K562 (cell line): ENCODE results near the gene PLEKHM2. TPM values are rescaled to one million over a fixed set of nuclear protein-coding genes. Genes with fewer than 3 reads are reported as not detected.

Experiments used
- ATAC-seq: fragments of 200-7000 bp; cut with Tn5 transposase; 3 replicates; pipeline ENCODE4 v1.9.1; 2020; ENCODE audit warnings: moderate library complexity
- BruUV-seq: library from RNA; stranded (reverse); fragments of 400-500 nt; replicated peaks from 2 replicates; lab custom pipeline; 2021; lab: Mats Ljungman, UMichigan
- CTCF ChIA-PET: fragments of 300-600 bp; formaldehyde crosslinking; extraction: SDS; loops from one replicate; lab custom pipeline; 2021; ENCODE audit warnings: low intra/inter-chr PET ratio; lab: Yijun Ruan, JAX
- POLR2A ChIA-PET: fragments of 300-600, 350-650 bp; sonication (Branson Sonifier 250); formaldehyde crosslinking; extraction: SDS; loops from one replicate; lab custom pipeline; 2021; ENCODE audit warnings: antibody characterized with exemption, inconsistent platforms; lab: Yijun Ruan, JAX
- DNase-seq, 4 experiments: peaks; one replicate each; pipeline versions ENCODE4 v3.0.0 to v3.0.0-alpha.2; 2011 to 2018; ENCODE audit warnings: low spot score in 3 of 4, mixed read lengths in 3 of 4; ENCODE audit errors: extremely low read depth in 1 of 4
- FAIRE-seq: peaks from 2 replicates; lab custom pipeline; 2011; peaks lifted over from hg19 to GRCh38; lab: Jason Lieb, UNC
- H2AFZ ChIP-seq: 2 replicates; pipeline ENCODE4 v1.6.0; 2011; ENCODE audit warnings: low read depth, low read length, control low read depth, inconsistent platforms
- H3K27ac ChIP-seq: fragments of 200-600 bp; 3 replicates; pipeline ENCODE4 v1.8.0; 2011; ENCODE audit warnings: low read depth, mild to moderate bottlenecking, control low read depth, inconsistent platforms, low read length, moderate library complexity, mixed read lengths; ENCODE audit errors: extremely low read depth
- H3K27me3 ChIP-seq, 2 experiments: fragments of 300-600 bp in 1 of 2; 2 replicates in 1 of 2; 3 replicates in 1 of 2; pipeline versions ENCODE4 v1.6.0 to v1.8.0; 2011; ENCODE audit warnings: inconsistent platforms in 2 of 2, low read length in 2 of 2, mild to moderate bottlenecking in 1 of 2, mixed read lengths in 1 of 2, moderate library complexity in 1 of 2; ENCODE audit not compliant: control insufficient read depth in 2 of 2, insufficient read depth in 2 of 2
- H3K36me3 ChIP-seq: fragments of 300-600 bp; 3 replicates; pipeline ENCODE4 v1.8.0; 2011; ENCODE audit warnings: mild to moderate bottlenecking, low read length, inconsistent platforms; ENCODE audit not compliant: control insufficient read depth, insufficient read depth
- H3K4me1 ChIP-seq, 2 experiments: fragments of 200-600 bp in 1 of 2; replicated peaks in 1 of 2; 2 replicates in 1 of 2; 3 replicates in 1 of 2; pipeline versions ENCODE4 v1.5.1 to v1.8.0; 2011; ENCODE audit warnings: inconsistent platforms in 2 of 2, low read length in 2 of 2, mild to moderate bottlenecking in 1 of 2, mixed read lengths in 1 of 2, moderate library complexity in 1 of 2; ENCODE audit not compliant: control insufficient read depth in 2 of 2, insufficient read depth in 2 of 2
- H3K4me2 ChIP-seq: 2 replicates; pipeline ENCODE4 v1.6.1; 2011; ENCODE audit warnings: low read length, control low read depth, inconsistent platforms, mixed read lengths; ENCODE audit not compliant: insufficient read depth
- H3K4me3 ChIP-seq: fragments of 200-600 bp; sonication (generic), shearing (Covaris generic); 2 replicates; pipeline ENCODE4 v1.5.1; 2016; ENCODE audit warnings: control low read depth, inconsistent platforms
- H3K79me2 ChIP-seq: fragments of 200-600 bp; 3 replicates; pipeline ENCODE4 v1.8.0; 2011; ENCODE audit warnings: low read length, inconsistent platforms; ENCODE audit not compliant: control insufficient read depth, insufficient read depth
- H3K9ac ChIP-seq, 2 experiments: 2 replicates each; pipeline versions ENCODE4 v1.6.0 to v1.6.1; 2011; ENCODE audit warnings: low read depth in 2 of 2, low read length in 2 of 2, control low read depth in 1 of 2, inconsistent platforms in 1 of 2, mild to moderate bottlenecking in 1 of 2, mixed read lengths in 1 of 2; ENCODE audit not compliant: insufficient read depth in 1 of 2
- H3K9me1 ChIP-seq: one replicate; pipeline ENCODE4 v1.6.0; 2011; ENCODE audit warnings: inconsistent platforms, mild to moderate bottlenecking, low read length, moderate library complexity; ENCODE audit not compliant: control insufficient read depth, insufficient read depth
- H3K9me3 ChIP-seq: replicated peaks from 2 replicates; pipeline ENCODE4 v1.5.1; 2011; ENCODE audit warnings: low read depth, low read length, inconsistent platforms; ENCODE audit not compliant: control insufficient read depth, insufficient read depth
- H4K20me1 ChIP-seq: replicated peaks from 2 replicates; pipeline ENCODE4 v1.6.1; 2011; ENCODE audit warnings: low read length, inconsistent platforms, mixed read lengths; ENCODE audit not compliant: control insufficient read depth, insufficient read depth
- HIVEP1 ChIP-seq: fragments of 250-450 bp; sonication (Bioruptor Pico); IDR thresholded peaks from 2 replicates; pipeline ENCODE4 v1.4.0; 2020; ENCODE audit warnings: mild to moderate bottlenecking
- ZNF436 ChIP-seq: fragments of 250-450, 450-650 bp; sonication (Bioruptor Pico); formaldehyde crosslinking; IDR thresholded peaks from 2 replicates; pipeline ENCODE4 v1.7.0; 2020; ENCODE audit warnings: mild to moderate bottlenecking
- ZNF707 ChIP-seq: fragments of 250-450 bp; sonication (Bioruptor Pico); conservative IDR thresholded peaks from 2 replicates; pipeline ENCODE4 v1.8.0; 2022; ENCODE audit warnings: inconsistent platforms, mild to moderate bottlenecking, moderate library complexity
- WGBS: fragments of 100-300 bp; shearing (Covaris generic); methylation state at CpG from one replicate; pipeline ENCODE4 v1.1.6; 2016; ENCODE audit warnings: low coverage, mixed read lengths; ENCODE audit not compliant: insufficient coverage; ENCODE audit errors: missing lambda C conversion rate; 5-methylcytosine and 5-hydroxymethylcytosine counted together
- in situ Hi-C: fragments of 300-500 bp; cut with MboI; formaldehyde crosslinking; loops from 4 replicates; pipeline ENCODE4 v1.15.0; 2018; ENCODE audit warnings: inconsistent platforms, mixed read lengths
- intact Hi-C: fragments of 100-400 bp; cut with micrococcal nuclease; formaldehyde crosslinking; loops from 2 replicates; pipeline ENCODE4 v1.14.2; 2022
- polyA plus RNA-seq, 8 experiments: library from polyadenylated mRNA; depleted of rRNA in 4 of 8; stranded (reverse) in 5 of 8; unstranded in 3 of 8; fragments of >200 nt; fragmentation: Nextera tagmentation in 2 of 8; fragmentation: Illumina TruSeq in 1 of 8; extraction: Ambion mirVana in 2 of 8; extraction: Trizol in 1 of 8; gene quantifications; 2 replicates each; pipeline versions ENCODE4 v1.2.1 to v1.2.3, GENCODE V29; 2011 to 2014; ENCODE audit warnings: inconsistent platforms in 1 of 8, missing spikeins in 1 of 8
- total RNA-seq, 7 experiments: library from RNA; depleted of rRNA in 6 of 7; stranded (reverse); fragments of >200 nt in 6 of 7; fragmentation: Illumina TruSeq in 2 of 7; extraction: Trizol in 2 of 7; gene quantifications; 2 replicates each; pipeline versions ENCODE4 v1.2.1 to v1.2.3, GENCODE V29; 2011 to 2021; ENCODE audit warnings: low replicate concordance in 1 of 7
- TF ChIP-seq, protein P1 (sequence below), 2 experiments: fragments of 450-650 bp; IDR thresholded peaks; 2 replicates each; pipeline ENCODE4 v1.6.1; 2016; ENCODE audit warnings: mild to moderate bottlenecking in 2 of 2, borderline replicate concordance in 1 of 2, low read depth in 1 of 2, moderate library complexity in 1 of 2
- TF ChIP-seq, protein P2 (sequence below): fragments of 450-650 bp; formaldehyde crosslinking; IDR thresholded peaks from 2 replicates; pipeline ENCODE4 v1.4.0; 2020; ENCODE audit warnings: mild to moderate bottlenecking, moderate library complexity

Gene PLEKHM2
- total and polyA plus RNA-seq, 9 of the 15 experiments (the other 6 are each of a cell fraction or from before 2014, with no cell fraction given), result 0.27 to 63.7 (median 33.2) TPM

DNA sequence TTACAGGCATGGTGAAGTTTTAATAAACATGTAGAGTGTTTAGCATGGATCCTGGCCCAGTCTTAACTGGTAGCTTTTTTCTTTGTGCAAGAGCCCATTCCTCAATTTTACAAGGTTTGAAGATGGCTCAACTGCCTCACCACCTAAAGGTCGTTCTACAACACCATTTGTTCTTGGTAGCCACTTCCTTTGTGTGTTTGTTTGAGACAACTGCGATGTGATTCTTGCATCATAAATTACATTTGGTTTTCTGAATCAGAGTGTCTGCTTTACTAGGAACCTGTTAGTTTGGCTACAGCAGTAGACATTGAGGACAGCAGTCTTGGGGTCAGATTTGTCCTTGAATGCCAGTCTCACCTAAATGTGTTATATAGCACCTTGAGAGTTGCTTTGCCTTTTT, 3.3 kb downstream of the PLEKHM2 start:
- no TSS peak for BruUV-seq
- Histone ChIP-seq H2AFZ (no peak overlapping the region), H3K9ac (no peak overlapping the region), H3K4me3 (no peak overlapping the region), H3K27ac (no peak overlapping the region), H3K36me3 (peaks cover 33% of the 10 kb centered on the region), H3K79me2 (peaks cover 79% of the 10 kb centered on the region), H3K4me1 (peaks cover 20 to 35% of the 10 kb centered on the region in 2 experiments; a peak in 4 of 5 replicates), H3K9me1 (no peaks in the 10 kb centered on the region), H3K4me2 (no peak overlapping the region), H4K20me1 (no peaks in the 10 kb centered on the region), H3K27me3 (no peaks in the 10 kb centered on the region), H3K9me3 (no peaks in the 10 kb centered on the region; the same call in 1 of the 2 replicates)
- no peak for ATAC-seq
- DNase-seq, result no peak
- in situ Hi-C loops (no loop called here), intact Hi-C loops (no loop called here)
- TF ChIP-seq ZNF436 (CRISPR knock-in tag) (no peak), ZNF707 (CRISPR knock-in tag) (no peak), HIVEP1 (CRISPR knock-in tag) (no peak)
- TF ChIP-seq, protein P1, sequence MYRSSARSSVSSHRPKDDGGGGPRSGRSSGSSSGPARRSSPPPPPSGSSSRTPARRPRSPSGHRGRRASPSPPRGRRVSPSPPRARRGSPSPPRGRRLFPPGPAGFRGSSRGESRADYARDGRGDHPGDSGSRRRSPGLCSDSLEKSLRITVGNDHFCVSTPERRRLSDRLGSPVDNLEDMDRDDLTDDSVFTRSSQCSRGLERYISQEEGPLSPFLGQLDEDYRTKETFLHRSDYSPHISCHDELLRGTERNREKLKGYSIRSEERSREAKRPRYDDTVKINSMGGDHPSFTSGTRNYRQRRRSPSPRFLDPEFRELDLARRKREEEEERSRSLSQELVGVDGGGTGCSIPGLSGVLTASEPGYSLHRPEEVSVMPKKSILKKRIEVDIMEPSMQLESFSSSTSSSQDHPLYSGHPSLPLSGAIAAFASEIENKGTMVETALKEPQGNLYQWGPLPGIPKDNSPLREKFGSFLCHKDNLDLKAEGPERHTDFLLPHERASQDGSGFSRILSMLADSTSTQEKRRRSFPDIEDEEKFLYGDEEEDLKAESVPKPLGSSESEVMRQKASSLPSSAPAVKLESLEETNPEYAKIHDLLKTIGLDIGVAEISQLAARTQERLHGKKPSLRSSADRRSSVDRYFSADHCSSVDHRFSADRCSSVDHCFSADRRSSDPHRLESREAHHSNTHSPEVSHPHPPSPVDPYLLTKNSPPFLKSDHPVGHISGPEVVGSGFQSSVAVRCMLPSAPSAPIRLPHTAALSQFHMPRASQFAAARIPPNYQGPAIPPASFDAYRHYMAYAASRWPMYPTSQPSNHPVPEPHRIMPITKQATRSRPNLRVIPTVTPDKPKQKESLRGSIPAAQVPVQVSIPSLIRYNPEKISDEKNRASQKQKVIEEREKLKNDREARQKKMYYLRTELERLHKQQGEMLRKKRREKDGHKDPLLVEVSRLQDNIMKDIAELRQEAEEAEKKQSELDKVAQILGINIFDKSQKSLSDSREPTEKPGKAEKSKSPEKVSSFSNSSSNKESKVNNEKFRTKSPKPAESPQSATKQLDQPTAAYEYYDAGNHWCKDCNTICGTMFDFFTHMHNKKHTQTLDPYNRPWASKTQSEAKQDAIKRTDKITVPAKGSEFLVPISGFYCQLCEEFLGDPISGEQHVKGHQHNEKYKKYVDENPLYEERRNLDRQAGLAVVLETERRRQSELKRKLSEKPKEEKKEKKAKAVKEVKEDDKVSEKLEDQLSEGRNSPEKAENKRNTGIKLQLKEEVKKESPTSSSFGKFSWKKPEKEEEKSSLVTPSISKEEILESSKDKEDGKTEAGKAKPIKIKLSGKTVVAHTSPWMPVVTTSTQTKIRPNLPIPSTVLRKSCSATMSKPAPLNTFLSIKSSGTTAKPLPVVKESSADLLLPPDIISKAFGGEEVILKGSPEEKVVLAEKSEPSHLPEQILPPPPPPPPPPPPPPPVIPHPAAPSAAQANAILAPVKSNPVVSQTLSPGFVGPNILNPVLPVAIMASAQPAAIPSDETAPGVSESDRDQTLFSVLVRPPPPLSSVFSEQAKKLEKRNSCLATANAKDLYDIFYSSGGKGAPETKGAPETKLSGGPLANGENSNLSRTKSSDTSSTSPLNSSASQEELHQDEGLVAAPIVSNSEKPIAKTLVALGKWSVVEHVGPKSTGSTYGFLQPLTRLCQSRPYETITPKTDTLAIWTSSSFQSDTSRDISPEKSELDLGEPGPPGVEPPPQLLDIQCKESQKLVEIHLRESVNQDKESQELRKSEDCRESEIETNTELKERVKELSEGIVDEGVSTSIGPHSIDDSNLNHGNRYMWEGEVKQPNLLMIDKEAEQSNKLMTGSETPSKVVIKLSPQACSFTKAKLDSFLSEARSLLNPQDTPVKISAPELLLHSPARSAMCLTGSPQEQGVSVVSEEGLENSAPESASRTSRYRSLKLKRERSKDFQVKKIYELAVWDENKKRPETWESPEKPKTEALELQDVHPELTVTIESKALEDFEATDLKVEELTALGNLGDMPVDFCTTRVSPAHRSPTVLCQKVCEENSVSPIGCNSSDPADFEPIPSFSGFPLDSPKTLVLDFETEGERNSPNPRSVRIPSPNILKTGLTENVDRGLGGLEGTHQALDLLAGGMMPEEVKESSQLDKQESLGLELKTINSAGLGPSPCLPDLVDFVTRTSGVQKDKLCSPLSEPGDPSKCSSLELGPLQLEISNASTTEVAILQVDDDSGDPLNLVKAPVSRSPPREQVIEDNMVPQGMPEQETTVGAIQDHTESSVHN (IDR thresholded peaks at IDR 0.05; ENCODE audit: borderline replicate concordance in 1 of 2, low read depth in 1 of 2), result no peak
- TF ChIP-seq, protein P2, sequence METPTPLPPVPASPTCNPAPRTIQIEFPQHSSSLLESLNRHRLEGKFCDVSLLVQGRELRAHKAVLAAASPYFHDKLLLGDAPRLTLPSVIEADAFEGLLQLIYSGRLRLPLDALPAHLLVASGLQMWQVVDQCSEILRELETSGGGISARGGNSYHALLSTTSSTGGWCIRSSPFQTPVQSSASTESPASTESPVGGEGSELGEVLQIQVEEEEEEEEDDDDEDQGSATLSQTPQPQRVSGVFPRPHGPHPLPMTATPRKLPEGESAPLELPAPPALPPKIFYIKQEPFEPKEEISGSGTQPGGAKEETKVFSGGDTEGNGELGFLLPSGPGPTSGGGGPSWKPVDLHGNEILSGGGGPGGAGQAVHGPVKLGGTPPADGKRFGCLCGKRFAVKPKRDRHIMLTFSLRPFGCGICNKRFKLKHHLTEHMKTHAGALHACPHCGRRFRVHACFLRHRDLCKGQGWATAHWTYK (CRISPR knock-in tag), result no peak
- WGBS, result 58% methylated on average over 2 of the region's 2 CpGs
- ChIA-PET POLR2A (interaction anchor here (1.1 kb wide), 1 partner anchor 19 kb away, joined by 3 read pairs; no protein-coding TSS in a partner anchor), CTCF (no interaction called here)
- FAIRE-seq, result no peak
